RWPE2 (cell line): ENCODE data around the gene TIMM44.

Source experiments
- ATAC-seq: fragments of 200-7000 bp; cut with Tn5 transposase; 3 replicates; pipeline ENCODE4 v1.9.1; 2021; ENCODE audit warnings: low read depth
- DNase-seq: peaks from one replicate; pipeline ENCODE4 v3.0.0-alpha.2; 2020; ENCODE audit warnings: low spot score
- H3K27ac ChIP-seq: fragments of 450-650 bp; 2 replicates; pipeline ENCODE4 v1.5.1; 2017; ENCODE audit warnings: mild to moderate bottlenecking; ENCODE audit not compliant: poor library complexity, severe bottlenecking
- H3K27me3 ChIP-seq: fragments of 250-450 bp; sonication (Bioruptor Pico); 2 replicates; pipeline ENCODE4 v1.5.1; 2021; ENCODE audit warnings: mild to moderate bottlenecking, moderate library complexity; ENCODE audit not compliant: insufficient read depth, poor library complexity, severe bottlenecking
- H3K36me3 ChIP-seq: fragments of 250-450 bp; sonication (Bioruptor Pico); 2 replicates; pipeline ENCODE4 v1.5.1; 2020; ENCODE audit warnings: low read depth, mild to moderate bottlenecking, moderate library complexity
- H3K4me1 ChIP-seq: fragments of 250-450 bp; sonication (Bioruptor Pico); 2 replicates; pipeline ENCODE4 v1.5.1; 2021; ENCODE audit warnings: mild to moderate bottlenecking, moderate library complexity; ENCODE audit not compliant: insufficient read depth, poor library complexity, severe bottlenecking
- H3K4me3 ChIP-seq: fragments of 250-450 bp; sonication (Bioruptor Pico); 2 replicates; pipeline ENCODE4 v1.5.1; 2021; ENCODE audit warnings: mild to moderate bottlenecking, moderate library complexity; ENCODE audit not compliant: severe bottlenecking
- H3K9me3 ChIP-seq: fragments of 250-450 bp; sonication (Bioruptor Pico); 2 replicates; pipeline ENCODE4 v1.5.1; 2021; ENCODE audit warnings: mild to moderate bottlenecking, moderate library complexity; ENCODE audit not compliant: severe bottlenecking
- TF ChIP-seq, protein P1 (sequence below): fragments of 450-650 bp; IDR thresholded peaks from one replicate; pipeline ENCODE4 v1.5.1; 2017; ENCODE audit warnings: mild to moderate bottlenecking, moderate library complexity; ENCODE audit not compliant: poor library complexity, severe bottlenecking

Gene TIMM44

GRCh38 chr19:7943444-7944176 lies at the start of gene TIMM44:
TSS of gene TIMM44 (minus strand) at chr19:7943666. CDS start at chr19:7943651, 15 bp downstream.
- peak within 1 kb of the TSS; percentile 81 for H3K4me3 ChIP-seq
- TF ChIP-seq, protein P1, sequence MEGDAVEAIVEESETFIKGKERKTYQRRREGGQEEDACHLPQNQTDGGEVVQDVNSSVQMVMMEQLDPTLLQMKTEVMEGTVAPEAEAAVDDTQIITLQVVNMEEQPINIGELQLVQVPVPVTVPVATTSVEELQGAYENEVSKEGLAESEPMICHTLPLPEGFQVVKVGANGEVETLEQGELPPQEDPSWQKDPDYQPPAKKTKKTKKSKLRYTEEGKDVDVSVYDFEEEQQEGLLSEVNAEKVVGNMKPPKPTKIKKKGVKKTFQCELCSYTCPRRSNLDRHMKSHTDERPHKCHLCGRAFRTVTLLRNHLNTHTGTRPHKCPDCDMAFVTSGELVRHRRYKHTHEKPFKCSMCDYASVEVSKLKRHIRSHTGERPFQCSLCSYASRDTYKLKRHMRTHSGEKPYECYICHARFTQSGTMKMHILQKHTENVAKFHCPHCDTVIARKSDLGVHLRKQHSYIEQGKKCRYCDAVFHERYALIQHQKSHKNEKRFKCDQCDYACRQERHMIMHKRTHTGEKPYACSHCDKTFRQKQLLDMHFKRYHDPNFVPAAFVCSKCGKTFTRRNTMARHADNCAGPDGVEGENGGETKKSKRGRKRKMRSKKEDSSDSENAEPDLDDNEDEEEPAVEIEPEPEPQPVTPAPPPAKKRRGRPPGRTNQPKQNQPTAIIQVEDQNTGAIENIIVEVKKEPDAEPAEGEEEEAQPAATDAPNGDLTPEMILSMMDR: no peak
- H3K36me3 ChIP-seq: peaks cover 26% of the 10 kb centered on the region
- H3K4me1 ChIP-seq: no peaks in the 10 kb centered on the region
- DNase-seq (peak; percentile 99), ATAC-seq (peak; percentile 99)
- H3K27me3 ChIP-seq: no peaks in the 10 kb centered on the region
- no peaks in the 10 kb centered on the region for H3K9me3 ChIP-seq
- peak within 1 kb of the TSS; percentile 46 for H3K27ac ChIP-seq

DNA sequence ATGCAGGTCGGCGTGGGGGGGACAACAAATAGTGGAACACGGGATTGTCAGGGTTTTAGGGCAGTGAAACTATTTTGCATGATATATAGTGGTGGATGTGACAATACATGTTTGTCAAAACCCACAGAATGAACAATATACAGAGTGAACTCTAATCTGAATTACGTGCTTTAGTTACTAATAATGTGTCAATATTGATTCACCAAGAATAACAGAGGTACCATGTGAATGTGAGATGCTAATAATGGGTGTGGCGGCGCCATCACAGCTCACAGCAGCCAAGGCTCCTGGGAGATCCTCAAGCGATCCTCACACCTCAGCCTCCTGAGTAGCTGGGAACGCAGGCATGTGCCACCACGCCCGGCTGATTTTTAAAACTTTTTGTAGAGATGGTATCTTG lies 49.1 kb upstream of the TIMM44 start:
- Histone ChIP-seq H3K27me3 (no peaks in the 10 kb centered on the region), H3K4me1 (peaks cover 38% of the 10 kb centered on the region), H3K4me3 (no peak overlapping the region), H3K9me3 (no peaks in the 10 kb centered on the region), H3K36me3 (peaks cover 18% of the 10 kb centered on the region), H3K27ac (peak overlapping the region; percentile 2)
- TF ChIP-seq, protein P1: no peak
- ATAC-seq (0 out of 3 replicates have a peak, but pooled peaks have one; percentile 21), DNase-seq (no peak)

GRCh38 chr19:7989071-7989575 lies 45.7 kb upstream of the TIMM44 start:
- no peak for DNase-seq
- ATAC-seq: peak; percentile 78

DNA sequence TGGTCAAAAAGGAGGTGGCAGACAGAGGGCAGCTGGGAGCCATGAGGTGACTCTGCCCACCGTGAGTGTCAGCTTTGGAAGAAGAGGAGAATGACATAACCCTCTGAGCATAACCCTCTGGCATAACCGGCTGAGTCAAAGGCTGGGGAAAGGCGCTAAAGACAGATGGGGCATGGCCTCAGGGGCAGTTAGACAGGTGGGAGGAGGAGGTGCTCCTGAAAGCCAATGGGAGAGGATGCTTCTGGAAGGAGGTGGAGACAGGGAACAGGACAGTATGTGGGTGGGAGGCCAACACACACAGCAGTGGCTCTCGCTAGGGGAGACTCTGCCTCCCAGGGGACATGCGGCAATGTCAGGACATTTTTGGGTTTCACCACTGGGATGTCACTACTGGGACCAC lies 44.8 kb upstream of the TIMM44 start:
- Histone ChIP-seq H3K27me3 (no peaks in the 10 kb centered on the region), H3K36me3 (peaks cover 49% of the 10 kb centered on the region), H3K27ac (peak overlapping the region; percentile 91), H3K4me3 (no peak overlapping the region), H3K4me1 (peaks cover 44% of the 10 kb centered on the region), H3K9me3 (no peaks in the 10 kb centered on the region)
- TF ChIP-seq, protein P1: no peak
- peak; percentile 44 for ATAC-seq
- DNase-seq: no peak

More at GRCh38 chr19:7989071-7989575, 45.7 kb upstream of the TIMM44 start:
- no peaks in the 10 kb centered on the region for H3K9me3 ChIP-seq
- H3K36me3 ChIP-seq: peaks cover 46% of the 10 kb centered on the region
- peaks cover 50% of the 10 kb centered on the region for H3K4me1 ChIP-seq
- H3K27ac ChIP-seq: peak overlapping the region; percentile 91
- H3K4me3 ChIP-seq: no peak overlapping the region
- H3K27me3 ChIP-seq: no peaks in the 10 kb centered on the region
- TF ChIP-seq, protein P1: no peak

- H3K27ac ChIP-seq: peak overlapping the region; percentile 91
- no peaks in the 10 kb centered on the region for H3K9me3 ChIP-seq
- DNase-seq: no peak
- no peak for ATAC-seq
- TF ChIP-seq, protein P1: no peak
- H3K36me3 ChIP-seq: peaks cover 55% of the 10 kb centered on the region
- no peak overlapping the region for H3K4me3 ChIP-seq
- peaks cover 36% of the 10 kb centered on the region for H3K4me1 ChIP-seq
- H3K27me3 ChIP-seq: no peaks in the 10 kb centered on the region
Observed at GRCh38 chr19:7987114-7987768, 43.8 kb upstream of the TIMM44 start.
